PC-9 (cell line): ENCODE data around the gene JAGN1.
"Not testable (repeated sequence)": the region's sequence is repeated elsewhere in the genome, so short reads cannot be mapped to it uniquely, and the experiment has no call there.

Source experiments
- EZH2 ChIP-seq: fragments of 200-600 bp; sonication (generic); IDR thresholded peaks from 2 replicates; pipeline ENCODE4 v1.8.0; 2017; ENCODE audit warnings: antibody characterized with exemption, low read depth
- TF ChIP-seq, protein P1 (sequence below): fragments of 200-600 bp; sonication (generic); conservative IDR thresholded peaks from 2 replicates; pipeline ENCODE4 v1.6.1; 2017; ENCODE audit warnings: mixed run types, antibody characterized with exemption, mild to moderate bottlenecking, moderate library complexity

DNA sequence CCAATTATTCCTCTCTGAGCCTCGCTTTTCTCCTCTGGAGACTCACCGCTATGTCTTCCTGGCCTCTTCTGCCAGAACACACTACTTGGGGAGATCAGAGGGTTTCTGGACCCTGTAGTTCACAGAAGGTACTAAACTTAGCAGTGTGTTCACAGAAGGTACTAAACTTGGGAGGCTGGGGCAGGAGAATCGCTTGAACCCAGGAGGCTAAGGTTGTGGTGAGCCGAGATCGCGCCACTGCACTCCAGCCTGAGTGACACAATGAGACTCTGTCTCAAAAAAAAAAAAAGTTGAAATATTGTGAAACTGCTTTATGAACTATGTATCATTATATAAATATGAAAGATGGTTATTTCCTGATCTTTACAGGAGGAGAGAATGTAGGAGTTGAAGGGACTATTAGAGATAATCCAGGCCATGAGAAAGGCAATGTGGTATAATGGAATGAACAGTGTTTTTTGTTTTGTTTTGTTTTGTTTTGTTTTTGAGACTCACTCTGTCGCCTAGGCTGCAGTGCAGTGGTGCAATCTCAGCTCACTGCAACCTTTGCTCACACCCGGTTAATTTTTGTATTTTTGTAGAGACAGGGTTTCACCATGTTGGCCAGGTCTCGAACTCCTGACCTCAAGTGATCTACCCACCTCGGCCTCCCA, 6.5 kb downstream of the JAGN1 start:
- TF ChIP-seq, protein P1, sequence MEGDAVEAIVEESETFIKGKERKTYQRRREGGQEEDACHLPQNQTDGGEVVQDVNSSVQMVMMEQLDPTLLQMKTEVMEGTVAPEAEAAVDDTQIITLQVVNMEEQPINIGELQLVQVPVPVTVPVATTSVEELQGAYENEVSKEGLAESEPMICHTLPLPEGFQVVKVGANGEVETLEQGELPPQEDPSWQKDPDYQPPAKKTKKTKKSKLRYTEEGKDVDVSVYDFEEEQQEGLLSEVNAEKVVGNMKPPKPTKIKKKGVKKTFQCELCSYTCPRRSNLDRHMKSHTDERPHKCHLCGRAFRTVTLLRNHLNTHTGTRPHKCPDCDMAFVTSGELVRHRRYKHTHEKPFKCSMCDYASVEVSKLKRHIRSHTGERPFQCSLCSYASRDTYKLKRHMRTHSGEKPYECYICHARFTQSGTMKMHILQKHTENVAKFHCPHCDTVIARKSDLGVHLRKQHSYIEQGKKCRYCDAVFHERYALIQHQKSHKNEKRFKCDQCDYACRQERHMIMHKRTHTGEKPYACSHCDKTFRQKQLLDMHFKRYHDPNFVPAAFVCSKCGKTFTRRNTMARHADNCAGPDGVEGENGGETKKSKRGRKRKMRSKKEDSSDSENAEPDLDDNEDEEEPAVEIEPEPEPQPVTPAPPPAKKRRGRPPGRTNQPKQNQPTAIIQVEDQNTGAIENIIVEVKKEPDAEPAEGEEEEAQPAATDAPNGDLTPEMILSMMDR, result not testable (repeated sequence)
- not testable (repeated sequence) for TF ChIP-seq EZH2
